Activated CD4-positive, alpha-beta T cell treated with anti-CD3 and anti-CD28 coated beads, Interleukin-2, amount 50 U/mL, for 48 hours (primary cell): ENCODE results near the gene YIPF3.
"Not testable (repeated sequence)": the region's sequence is repeated elsewhere in the genome, so short reads cannot be mapped to it uniquely, and the experiment has no call there.

Source experiments
- DNase-seq, 2 experiments: peaks; one replicate each; pipeline ENCODE4 v3.0.0-alpha.2; 2020

Gene YIPF3

DNA sequence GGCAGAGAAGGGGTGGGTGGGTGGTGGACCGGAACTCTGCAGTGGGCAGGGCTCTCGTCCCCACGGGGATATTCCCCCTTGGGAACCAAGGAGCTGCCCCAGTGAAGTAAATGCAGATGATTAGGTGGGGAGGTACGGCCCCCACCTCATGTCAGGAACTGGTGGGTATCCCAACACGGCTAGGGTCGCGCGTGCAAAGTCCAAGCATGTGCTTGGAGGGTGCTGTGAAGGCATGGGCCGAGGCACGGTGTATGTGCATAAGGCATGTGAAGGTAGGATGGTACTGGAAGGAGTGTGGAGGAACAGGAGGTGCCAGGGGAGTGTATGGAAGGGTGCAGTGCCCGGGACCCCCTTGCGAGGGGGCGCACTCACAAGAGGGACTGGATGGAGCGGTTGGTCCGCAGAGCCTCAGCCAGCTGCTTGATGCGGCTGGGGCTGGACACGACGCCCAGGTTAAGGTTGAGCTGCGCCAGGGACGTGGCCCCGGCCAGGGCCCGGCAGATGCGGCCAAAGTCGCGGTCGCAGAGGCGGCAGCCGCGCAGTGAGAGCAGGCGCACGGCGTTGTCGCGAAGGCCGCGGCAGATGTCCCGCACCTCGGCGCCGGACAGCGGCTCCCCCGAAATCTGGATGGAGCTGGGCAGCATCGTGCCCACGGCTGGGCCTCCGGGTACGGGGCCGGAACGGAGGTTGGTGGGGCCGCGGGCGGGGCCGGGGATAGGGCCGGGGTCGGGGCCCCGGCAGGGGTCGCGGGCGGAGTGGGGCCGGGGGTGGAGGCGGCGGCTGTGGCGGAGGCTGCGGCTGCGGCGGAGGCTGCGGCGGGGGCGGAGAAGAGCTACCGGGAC lies 7.4 kb downstream of the YIPF3 start:
- no peak for DNase-seq

DNA sequence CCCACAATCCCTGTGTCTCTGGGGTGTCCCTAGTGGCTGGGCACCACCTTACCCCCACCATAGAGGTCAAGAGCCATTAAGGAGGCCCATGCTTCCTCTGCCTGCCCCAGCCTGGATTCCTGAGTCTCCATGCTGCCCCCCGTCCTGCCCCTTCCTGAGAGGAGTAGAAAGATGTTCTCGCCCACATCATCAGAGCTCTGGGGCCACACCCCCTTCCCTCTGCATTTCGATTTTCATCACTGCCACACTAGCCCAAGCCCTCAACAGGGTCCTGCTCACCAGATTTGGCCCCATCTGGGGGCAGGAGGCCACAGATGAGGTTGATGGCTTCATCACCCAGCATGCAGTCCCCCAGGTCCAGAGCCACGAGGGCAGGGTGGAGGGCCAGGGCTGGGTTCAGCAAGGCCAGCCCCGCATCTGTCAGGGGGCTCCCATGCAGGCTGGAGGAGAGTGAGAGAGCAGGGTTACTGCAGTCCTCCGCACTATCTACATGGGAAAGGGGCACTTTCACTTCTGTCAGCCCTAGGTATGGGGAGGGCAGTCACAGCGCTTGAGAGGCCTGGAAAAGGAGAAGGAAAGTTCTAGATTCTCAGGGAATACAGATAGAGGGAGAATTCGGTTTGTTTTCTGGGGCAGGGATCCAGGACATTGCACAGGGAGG lies 8.1 kb downstream of the YIPF3 start:
- no peak for DNase-seq

DNA sequence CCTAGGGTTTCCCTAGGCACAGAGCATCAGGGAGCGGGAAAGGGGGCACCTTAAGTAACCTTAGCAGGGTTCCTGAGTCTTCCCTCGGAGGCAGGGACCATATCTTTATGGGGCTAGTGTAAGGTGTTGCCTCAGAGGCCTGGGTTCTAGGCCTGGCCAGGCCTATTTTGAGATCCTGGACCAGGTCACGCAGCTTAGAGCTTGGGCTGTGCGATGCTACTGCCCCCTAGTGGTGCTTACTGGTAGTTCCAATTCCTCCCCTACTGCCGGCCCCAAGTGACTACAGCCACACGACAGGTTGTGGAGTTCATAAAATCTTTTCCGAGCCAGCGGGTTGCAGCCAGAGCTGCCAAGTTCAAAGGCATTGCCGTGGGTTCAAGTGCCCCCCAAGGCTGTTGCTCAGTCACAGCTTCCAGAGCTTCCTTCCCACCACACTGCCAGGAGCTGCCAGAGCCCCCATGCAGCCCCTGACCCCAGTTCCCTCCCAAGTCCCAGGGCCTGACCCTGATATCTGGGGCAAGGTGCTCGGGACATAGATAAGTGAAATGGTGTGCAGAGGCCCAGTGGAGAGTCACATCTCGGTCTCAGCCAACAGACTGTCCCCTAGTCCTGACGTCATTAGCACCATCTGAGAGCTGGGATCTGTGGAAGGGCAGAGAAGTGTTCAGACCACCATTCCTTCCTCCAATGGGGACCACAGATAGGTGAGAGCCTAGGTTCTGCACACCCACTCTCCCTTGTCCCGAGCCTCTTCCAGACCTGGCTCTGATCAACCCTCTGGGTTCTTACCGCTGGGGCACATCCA lies 9.9 kb downstream of the YIPF3 start:
- peak; percentile 79 to 87 for DNase-seq

DNA sequence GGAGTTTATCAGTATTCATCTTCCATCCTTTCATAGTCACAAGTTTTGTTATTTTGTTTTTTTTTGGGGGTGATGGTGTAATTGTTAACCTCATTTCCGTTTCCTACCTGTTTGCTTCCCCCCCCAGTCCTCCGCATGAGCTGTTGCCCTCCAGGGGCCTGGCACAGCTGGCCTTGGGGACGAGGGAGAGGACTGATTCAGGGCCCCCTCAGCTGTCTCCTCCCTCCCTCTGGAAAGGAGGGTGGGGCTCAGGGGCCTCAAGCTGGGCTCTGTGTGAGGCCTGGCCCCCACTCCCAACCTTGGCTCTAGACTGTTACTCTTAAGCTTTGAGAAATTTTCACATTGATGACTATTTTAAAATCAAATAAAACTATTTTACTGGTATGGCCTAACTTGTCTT lies 10.6 kb downstream of the YIPF3 start:
- DNase-seq = no peak

DNA sequence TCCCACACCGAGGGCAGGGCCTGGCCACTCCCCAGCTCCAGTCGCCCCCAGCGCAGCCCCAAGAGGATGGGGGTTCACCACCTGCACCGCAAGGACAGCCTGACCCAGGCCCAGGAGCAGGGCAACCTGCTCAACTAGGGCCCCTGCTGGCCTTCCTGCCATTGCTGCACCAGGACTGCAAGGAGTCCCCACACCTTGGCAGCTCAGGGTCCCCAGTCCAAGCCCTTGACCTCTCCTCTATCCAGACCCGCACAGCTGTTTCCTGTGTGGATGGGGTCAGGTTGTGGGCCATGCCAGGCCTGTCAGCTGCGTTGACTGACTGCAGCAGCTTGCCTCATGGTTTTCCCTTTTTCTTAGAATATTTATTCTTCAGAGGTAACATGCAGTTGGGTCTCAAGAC lies 11.0 kb downstream of the YIPF3 start:
- no peak for DNase-seq

DNA sequence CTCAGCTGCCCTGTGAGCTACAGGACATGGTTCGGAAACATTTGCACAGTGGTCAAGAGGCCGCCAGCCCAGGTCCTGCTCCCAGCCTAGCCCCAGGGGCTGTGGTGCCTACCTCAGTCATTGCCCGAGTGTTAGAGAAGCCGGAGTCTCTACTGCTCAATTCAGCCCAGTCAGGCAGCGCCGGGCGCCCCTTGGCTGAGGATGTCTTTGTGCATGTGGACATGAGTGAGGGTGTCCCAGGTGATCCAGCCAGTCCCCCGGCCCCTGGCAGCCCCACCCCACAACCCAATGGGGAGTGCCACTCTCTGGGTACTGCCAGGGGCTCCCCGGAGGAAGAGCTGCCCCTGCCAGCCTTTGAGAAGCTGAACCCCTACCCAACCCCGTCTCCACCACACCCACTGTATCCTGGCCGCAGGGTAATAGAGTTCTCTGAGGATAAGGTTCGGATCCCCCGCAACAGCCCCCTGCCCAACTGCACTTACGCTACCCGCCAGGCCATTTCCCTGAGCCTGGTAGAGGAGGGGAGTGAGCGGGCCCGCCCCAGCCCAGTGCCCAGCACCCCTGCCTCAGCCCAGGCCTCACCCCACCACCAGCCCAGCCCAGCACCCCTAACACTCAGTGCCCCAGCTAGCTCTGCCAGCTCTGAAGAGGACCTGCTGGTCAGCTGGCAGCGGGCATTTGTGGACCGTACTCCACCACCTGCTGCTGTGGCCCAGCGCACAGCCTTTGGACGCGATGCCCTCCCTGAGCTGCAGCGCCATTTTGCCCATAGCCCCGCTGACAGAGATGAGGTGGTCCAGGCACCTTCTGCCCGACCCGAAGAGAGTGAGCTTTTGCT lies 11.8 kb downstream of the YIPF3 start:
- DNase-seq = no peak

DNA sequence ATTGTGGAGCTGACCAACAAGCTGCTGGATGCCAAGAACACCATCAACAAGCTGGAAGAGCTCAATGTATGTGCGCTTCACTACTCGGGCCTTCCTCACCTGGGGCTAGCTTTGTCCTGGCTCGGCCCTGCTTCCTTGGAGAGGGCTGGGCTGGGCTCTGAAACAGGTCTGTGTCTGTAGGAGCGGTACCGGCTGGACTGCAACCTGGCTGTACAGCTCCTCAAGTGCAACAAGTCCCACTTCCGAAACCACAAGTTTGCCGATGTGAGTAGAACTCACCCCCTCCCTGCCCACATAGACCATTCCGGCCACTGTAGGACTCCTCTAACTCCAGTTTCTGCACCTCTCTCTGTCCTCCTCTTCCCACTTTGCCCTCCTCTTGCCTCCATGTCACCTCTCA lies 13.3 kb downstream of the YIPF3 start:
- no peak for DNase-seq

DNA sequence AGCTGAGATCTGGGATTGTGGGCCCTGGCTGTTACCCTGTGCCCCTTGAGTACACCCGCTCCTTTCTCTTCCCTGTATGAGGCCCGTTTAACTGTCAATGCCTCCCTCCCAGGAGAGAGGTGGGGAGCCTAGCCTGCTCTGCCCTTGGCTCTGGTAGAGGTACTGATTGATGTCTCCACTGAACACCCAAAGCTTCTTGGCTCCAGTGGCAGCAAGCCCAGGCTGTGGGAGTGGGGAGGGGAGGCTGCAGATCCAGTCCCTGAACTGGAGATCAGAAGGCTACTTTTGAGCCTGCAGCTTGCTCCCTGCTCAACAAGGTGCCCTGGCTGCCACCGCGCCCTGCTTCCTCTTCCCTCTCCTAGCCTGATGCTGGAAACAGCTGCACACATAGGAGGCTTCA lies 14.1 kb downstream of the YIPF3 start:
- DNase-seq = no peak

DNA sequence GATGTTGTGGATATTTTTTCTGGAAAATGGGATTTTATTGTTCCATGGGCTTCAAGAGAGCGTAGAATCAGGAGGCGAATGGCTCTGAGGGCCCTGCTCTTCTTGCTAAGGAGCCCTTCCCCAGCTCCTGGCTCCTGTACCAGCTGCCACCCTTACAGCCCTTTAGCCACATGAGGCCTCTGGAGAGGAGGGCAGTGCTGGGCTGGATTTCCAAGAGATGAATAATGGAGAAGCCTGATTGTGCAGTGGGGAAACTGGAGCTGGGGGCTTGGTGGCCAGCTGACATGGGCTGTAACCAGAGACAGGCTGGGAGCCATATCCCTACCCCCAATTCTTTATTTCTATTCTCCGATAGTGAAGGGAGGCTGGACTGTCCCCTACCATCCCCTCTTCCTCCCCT lies 15.8 kb downstream of the YIPF3 start:
- DNase-seq = no peak

DNA sequence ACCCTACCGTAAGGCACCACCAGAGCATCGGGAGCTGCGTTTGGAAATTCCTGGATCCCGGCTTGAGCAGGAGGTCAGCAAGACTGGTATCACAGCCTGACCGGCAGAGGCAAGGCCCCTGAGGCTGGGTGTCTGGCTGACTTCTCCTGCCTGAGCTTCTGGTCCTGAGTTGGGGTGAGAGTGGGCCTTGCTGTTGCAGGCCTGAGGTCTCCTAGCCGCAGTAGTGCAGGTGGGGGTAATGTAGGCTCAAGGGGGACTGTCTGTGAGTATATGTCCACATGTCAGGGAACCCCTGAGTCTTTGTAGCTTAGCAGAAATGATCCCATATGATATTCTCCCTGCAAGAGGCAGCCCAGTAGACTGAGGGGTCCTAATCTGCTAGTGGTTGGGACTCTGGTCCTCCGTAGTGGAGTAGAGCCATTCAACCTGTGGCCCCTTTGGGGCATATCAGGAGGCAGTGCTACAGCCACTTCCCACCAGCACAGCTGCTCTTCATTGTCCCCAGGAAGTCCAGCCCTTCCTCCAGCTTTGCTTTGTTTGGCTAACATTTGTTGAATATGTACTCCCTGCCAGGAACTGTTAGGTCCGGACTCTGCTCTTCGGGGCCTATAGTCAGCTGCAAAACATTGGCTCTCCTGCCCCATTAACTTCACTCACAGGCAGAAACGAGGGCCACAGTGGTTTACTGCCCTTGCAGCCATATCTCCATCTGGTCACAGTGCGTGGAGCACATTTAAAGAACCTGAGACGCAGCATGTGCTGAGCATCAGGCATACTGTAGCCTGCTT lies 17.5 kb downstream of the YIPF3 start:
- DNase-seq = no peak

DNA sequence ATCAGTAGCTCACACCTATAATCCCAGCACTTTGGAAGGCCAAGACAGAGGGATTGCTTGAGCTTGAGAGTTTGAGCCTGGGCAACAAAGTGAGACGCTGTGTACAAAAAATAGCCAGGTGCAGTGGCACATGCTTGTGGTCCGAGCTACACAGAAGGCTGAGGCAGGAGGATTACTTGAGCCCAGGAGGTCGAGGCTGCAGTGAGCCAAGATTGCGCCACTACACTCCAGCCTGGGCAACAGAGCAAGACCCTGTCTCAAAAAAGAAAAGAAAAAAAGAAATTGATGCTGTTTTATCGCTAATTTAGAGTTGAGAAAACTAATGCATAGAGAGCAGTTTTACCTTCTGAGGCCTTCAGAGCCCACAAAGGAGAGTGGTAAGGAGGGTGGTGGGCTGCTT lies 18.4 kb downstream of the YIPF3 start:
- not testable (repeated sequence) for DNase-seq

DNA sequence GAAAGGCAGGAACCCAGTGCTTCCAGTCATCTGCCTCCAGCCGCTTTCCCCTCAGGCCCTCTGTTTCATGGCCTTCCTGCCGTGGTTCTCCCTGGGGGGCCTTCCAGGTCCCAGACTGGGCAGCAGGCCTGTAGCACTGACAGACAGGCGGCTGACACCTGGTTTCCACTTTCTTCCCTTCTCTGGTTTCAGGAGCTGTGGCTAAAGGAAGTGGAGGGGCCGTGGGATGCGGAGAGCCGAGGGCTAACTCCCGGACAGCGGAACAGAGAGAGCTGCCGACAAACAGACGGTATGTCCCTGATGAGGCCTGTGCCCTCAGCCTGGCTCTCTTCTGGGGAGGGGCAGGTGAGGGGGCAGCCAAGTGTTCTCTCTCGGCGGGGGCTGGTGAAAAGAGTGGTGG lies 19.0 kb downstream of the YIPF3 start:
- DNase-seq = no peak

DNA sequence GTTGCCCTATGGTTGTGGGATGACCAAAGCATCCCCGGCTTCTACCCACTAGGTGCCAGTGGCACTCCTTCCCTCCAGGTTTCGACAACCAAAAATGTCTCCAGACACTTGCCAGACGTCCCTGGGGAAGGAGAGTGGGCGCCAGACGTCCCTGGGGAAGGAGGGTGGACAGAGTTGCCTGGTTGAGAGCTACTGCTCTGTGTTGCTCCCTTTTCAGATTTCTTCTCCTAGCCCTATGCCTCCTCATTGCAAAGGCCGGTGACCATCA lies 19.7 kb downstream of the YIPF3 start:
- no peak for DNase-seq

DNA sequence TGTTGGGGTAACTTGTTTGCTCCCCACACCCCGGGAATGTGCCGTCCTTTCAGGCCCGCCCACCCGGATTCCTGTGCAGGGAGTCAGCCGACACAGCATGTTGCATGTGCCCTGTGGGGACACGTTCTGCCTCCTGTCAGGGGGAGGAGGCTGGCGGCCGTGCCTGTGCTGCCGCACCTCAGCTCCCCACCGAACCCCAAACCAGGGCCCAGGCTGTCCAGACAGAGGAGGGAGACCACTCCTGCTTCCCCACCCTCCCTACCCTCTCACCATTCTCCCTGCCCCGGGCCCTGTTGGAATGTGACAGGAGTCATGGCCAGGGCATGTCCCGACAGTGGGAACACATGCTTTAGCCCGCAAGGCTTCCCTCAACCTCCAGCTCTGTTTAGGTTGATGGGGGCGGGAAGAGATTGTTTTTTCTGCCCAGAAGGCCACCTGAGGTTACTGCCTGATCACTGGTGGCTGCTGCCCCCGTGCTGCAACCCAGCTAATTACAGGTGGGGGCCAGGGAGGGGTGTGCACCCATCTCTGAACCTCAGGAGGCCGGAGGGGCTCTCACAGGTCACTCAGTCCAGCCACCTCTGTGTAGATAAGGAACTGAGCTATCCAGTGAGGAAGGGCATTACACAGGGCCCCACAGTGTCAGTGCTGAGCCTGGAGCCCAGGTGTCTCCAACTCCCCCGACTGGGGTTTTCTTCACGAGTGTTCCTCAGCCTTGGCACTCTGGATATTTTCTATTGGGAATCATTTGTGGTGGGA lies 20.2 kb downstream of the YIPF3 start:
- no peak for DNase-seq

DNA sequence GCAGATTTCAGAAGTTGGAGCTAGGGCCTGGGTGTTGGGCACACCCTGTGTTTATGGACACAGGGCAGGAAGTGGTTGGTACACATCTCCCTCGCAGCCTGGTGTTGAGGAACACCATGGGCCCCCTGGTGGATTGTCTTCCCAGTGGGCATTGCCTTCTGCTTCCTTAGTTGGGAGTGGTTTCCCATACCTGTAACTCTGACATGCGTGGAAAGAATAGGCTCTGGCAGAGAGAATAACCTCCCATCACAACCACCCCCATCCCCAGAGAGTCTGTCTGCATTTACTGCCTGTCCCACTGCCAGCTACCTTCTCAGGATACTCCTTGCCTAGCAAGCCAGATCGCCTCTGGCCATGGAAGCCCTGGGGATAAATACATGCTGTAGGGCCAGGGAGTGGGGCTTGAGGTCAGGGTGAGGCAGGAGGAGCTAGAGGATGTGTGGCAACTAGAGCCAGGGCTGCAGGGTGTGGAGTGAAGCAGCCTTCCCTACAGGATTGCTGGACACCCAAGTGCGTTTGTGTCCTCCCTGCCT lies 21.3 kb downstream of the YIPF3 start:
- DNase-seq = no peak

DNA sequence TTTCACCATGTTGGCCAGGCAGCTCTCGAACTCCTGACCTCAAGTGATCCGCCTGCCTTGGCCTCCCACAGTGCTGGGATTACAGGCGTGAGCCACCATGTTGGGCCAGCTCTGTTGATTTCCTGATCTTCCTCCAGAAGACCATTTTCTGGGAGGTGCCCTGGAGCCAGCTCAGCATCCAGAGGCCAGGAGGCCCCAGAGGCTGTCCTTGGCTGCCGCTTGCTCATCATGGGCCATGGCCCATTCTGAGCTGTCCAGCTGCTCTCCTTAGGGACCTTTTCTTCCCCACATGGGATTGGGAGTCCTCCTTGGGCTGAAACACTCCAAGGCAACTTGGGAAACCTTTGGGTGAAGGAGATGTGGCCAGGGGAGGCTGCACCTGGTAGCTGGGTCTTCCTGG lies 22.0 kb downstream of the YIPF3 start:
- no peak for DNase-seq

DNA sequence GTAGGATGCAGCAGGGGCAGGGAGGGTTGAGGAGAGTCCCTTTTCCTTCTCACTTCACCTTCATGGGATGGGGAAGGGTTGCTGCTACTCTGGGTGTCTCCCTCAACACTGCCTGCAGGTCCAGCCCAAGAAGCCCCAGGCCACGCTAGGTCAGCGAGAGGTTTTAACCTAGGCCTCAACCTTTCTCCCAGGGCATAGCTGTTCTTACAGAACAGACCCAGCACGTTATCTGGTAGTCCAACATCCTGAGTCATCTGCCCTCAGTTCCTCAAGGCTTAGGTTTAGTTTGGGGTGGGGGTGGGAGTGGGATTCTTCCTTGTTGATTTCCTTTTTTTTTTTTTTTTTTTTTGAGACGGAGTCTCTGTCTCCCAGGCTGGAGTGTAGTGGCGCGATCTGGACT lies 22.4 kb downstream of the YIPF3 start:
- DNase-seq = no peak

DNA sequence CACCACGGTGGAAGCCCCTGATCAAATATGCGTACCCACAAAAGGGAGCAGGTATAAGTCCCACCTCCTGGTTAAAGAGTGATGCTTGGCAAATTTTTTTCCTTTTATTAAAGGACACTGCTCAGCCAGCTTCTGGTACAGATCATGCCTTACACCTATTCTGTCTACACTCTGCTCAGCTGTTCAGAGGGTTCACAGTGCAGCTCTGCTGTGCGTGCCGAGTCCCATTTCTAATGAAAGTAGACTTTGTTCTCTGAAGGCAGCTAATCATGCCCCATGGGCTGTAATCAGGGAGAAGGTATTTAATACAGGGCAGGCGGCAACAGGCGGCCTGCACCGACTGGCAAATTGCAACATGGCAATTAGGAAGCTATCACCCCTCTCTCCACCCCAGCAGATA lies 22.9 kb downstream of the YIPF3 start:
- DNase-seq = no peak

DNA sequence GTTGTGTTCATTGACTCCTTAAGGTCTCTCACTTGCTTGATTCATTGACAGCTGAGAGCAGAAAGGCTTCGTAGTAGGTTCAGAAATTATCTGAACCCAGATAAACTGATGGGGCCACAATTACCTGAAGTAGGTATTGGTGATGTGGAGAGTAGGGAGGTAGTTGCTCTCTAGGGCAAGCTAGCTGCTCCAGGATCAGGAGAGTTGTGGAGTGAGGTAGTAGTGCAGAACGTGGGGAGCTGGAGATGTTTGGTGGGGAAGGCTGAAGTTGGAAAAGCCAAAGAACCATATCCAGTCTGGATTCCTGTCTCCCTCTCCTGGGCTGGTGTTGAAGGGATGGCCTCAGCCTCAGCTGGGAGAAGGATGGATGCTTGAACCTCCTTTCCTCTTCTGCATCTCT lies 23.5 kb downstream of the YIPF3 start:
- DNase-seq = no peak

DNA sequence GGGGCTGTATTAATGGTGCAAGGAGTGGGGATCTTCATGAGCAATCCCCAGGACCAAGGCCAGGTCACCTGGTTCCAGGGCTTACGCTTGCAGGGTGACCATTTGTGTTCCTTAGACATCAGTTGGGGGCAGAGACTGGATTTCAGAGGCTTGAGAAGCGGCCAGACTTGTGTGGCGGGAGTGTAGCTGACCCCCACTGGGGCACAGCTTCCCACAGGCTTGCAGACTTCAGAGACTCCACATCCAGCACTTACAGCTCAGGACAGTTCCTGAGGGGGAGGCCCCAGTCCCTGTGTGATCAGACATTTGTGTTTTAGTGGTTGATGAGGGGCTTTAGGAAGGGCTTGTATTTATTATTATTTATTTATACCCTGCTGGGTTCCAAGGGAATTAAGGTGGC lies 24.1 kb downstream of the YIPF3 start:
- no peak for DNase-seq
